IMR-90 (cell line): ENCODE results near the gene PPP1R13L. TPM values are rescaled to one million over a fixed set of nuclear protein-coding genes. Genes with fewer than 3 reads are reported as not detected.

Experiments
- ATAC-seq: fragments of 200-7000 bp; cut with Tn5 transposase; 2 replicates; pipeline ENCODE4 v1.9.1; 2020; ENCODE audit warnings: low read depth, mild to moderate bottlenecking, moderate library complexity
- BruUV-seq: library from RNA; stranded (reverse); fragments of 400-500 nt; replicated peaks from 2 replicates; lab custom pipeline; 2021; lab: Mats Ljungman, UMichigan
- CTCF ChIA-PET: fragments of 300-600 bp; formaldehyde crosslinking; extraction: SDS; loops from one replicate; lab custom pipeline; 2021; ENCODE audit warnings: antibody characterized with exemption; lab: Yijun Ruan, JAX
- POLR2A ChIA-PET: fragments of 300-600 bp; sonication (Branson Sonifier 250); formaldehyde crosslinking; loops from one replicate; lab custom pipeline; 2022; ENCODE audit warnings: antibody characterized with exemption; ENCODE audit not compliant: unreplicated experiment; lab: Charles Lee
- DNase-seq: peaks from one replicate; pipeline ENCODE4 v3.0.0; 2013
- H2AFZ ChIP-seq: replicated peaks from 2 replicates; pipeline ENCODE3; 2013; ENCODE audit warnings: low read length, mild to moderate bottlenecking; ENCODE audit not compliant: poor library complexity
- H2AK5ac ChIP-seq: 2 replicates; pipeline ENCODE4 v1.6.1; 2013; ENCODE audit warnings: low read depth, low read length, inconsistent platforms
- H2AK9ac ChIP-seq: replicated peaks from 2 replicates; pipeline ENCODE3; 2013; ENCODE audit warnings: mild to moderate bottlenecking, low read depth, low read length, moderate library complexity; ENCODE audit not compliant: poor library complexity
- H2BK120ac ChIP-seq: 2 replicates; pipeline ENCODE4 v1.6.1; 2013; ENCODE audit warnings: low read depth, low read length, inconsistent platforms
- H2BK15ac ChIP-seq: 3 replicates; pipeline ENCODE4 v1.6.1; 2013; ENCODE audit warnings: low read depth, low read length, inconsistent platforms
- H2BK20ac ChIP-seq: 2 replicates; pipeline ENCODE4 v1.6.1; 2013; ENCODE audit warnings: low read depth, mild to moderate bottlenecking, inconsistent platforms, low read length, moderate library complexity
- H2BK5ac ChIP-seq: 2 replicates; pipeline ENCODE4 v1.6.1; 2013; ENCODE audit warnings: mild to moderate bottlenecking, low read depth, low read length, inconsistent platforms; ENCODE audit not compliant: poor library complexity, severe bottlenecking
- H3K14ac ChIP-seq: replicated peaks from 2 replicates; pipeline ENCODE4 v1.6.1; 2013; ENCODE audit warnings: low read depth, low read length, inconsistent platforms
- H3K18ac ChIP-seq: 2 replicates; pipeline ENCODE4 v1.6.1; 2013; ENCODE audit warnings: low read depth, low read length, control low read depth
- H3K23ac ChIP-seq: 2 replicates; pipeline ENCODE4 v1.6.1; 2013; ENCODE audit warnings: low read depth, low read length, inconsistent platforms
- H3K27ac ChIP-seq: 2 replicates; pipeline ENCODE4 v1.5.1; 2013; ENCODE audit warnings: mild to moderate bottlenecking, control low read depth, low read length; ENCODE audit not compliant: insufficient read depth
- H3K27me3 ChIP-seq: 2 replicates; pipeline ENCODE4 v1.6.1; 2013; ENCODE audit warnings: low read length; ENCODE audit not compliant: control insufficient read depth, insufficient read depth
- H3K36me3 ChIP-seq: 2 replicates; pipeline ENCODE4 v1.6.1; 2013; ENCODE audit warnings: low read length, mixed read lengths; ENCODE audit not compliant: control insufficient read depth, insufficient read depth
- H3K4ac ChIP-seq: 2 replicates; pipeline ENCODE4 v1.6.1; 2013; ENCODE audit warnings: low read depth, low read length, inconsistent platforms
- H3K4me1 ChIP-seq: 2 replicates; pipeline ENCODE4 v1.6.1; 2013; ENCODE audit warnings: low read length, mixed read lengths; ENCODE audit not compliant: control insufficient read depth, insufficient read depth
- H3K4me2 ChIP-seq: 2 replicates; pipeline ENCODE4 v1.6.1; 2013; ENCODE audit warnings: low read depth, mild to moderate bottlenecking, control low read depth, low read length, moderate library complexity
- H3K4me3 ChIP-seq: 2 replicates; pipeline ENCODE4 v1.5.1; 2013; ENCODE audit warnings: low read depth, mild to moderate bottlenecking, control low read depth, low read length, moderate library complexity; ENCODE audit not compliant: insufficient read depth
- H3K56ac ChIP-seq: 2 replicates; pipeline ENCODE4 v1.6.1; 2013; ENCODE audit warnings: low read length, inconsistent platforms; ENCODE audit not compliant: insufficient read depth; ENCODE audit errors: extremely low read depth
- H3K79me1 ChIP-seq, 2 experiments: 2 replicates each; pipeline ENCODE4 v1.6.1; 2013; ENCODE audit warnings: low read length in 2 of 2, inconsistent platforms in 1 of 2, low read depth in 1 of 2
- H3K9ac ChIP-seq: 2 replicates; pipeline ENCODE4 v1.6.1; 2013; ENCODE audit warnings: low read depth, low read length, control low read depth
- H3K9me1 ChIP-seq: 2 replicates; pipeline ENCODE4 v1.6.1; 2013; ENCODE audit warnings: low read length, inconsistent platforms; ENCODE audit not compliant: insufficient read depth
- H3K9me3 ChIP-seq: 2 replicates; pipeline ENCODE4 v1.6.1; 2013; ENCODE audit warnings: low read length; ENCODE audit not compliant: control insufficient read depth, insufficient read depth
- H4K20me1 ChIP-seq: 2 replicates; pipeline ENCODE4 v1.6.1; 2013; ENCODE audit warnings: low read length, inconsistent platforms; ENCODE audit not compliant: insufficient read depth
- H4K5ac ChIP-seq: 2 replicates; pipeline ENCODE4 v1.6.1; 2013; ENCODE audit warnings: mild to moderate bottlenecking, low read depth, low read length, control low read depth
- H4K8ac ChIP-seq, 2 experiments: 2 replicates each; pipeline ENCODE4 v1.6.1; 2013; ENCODE audit warnings: low read depth in 2 of 2, low read length in 2 of 2, control low read depth in 1 of 2, inconsistent platforms in 1 of 2
- H4K91ac ChIP-seq: 2 replicates; pipeline ENCODE4 v1.6.1; 2013; ENCODE audit warnings: low read depth, low read length, inconsistent platforms; ENCODE audit not compliant: insufficient read depth
- BHLHE40 ChIP-seq: fragments of 150-350 bp; IDR thresholded peaks from 2 replicates; pipeline ENCODE4 v1.6.1; 2016; ENCODE audit warnings: mild to moderate bottlenecking, low read depth, low read length
- CEBPB ChIP-seq: IDR thresholded peaks from 2 replicates; pipeline ENCODE4 v1.6.1; 2012; ENCODE audit warnings: low read depth, low read length, improper control_type of control experiment
- CHD1 ChIP-seq: IDR thresholded peaks from 2 replicates; pipeline ENCODE4 v1.6.1; 2012; ENCODE audit warnings: low read depth, low read length, improper control_type of control experiment
- CTCF ChIP-seq: conservative IDR thresholded peaks from 2 replicates; pipeline ENCODE4 v1.5.1; 2012; ENCODE audit warnings: mild to moderate bottlenecking, low read depth, low read length, improper control_type of control experiment
- FOS ChIP-seq: fragments of 150-350 bp; IDR thresholded peaks from 2 replicates; pipeline ENCODE4 v1.6.1; 2016; ENCODE audit warnings: low read depth, low read length
- MAFK ChIP-seq: IDR thresholded peaks from 2 replicates; pipeline ENCODE4 v1.6.1; 2012; ENCODE audit warnings: low read depth, low read length, improper control_type of control experiment
- MAZ ChIP-seq: IDR thresholded peaks from 2 replicates; pipeline ENCODE4 v1.6.1; 2012; ENCODE audit warnings: low read depth, mild to moderate bottlenecking, low read length, improper control_type of control experiment, moderate library complexity, borderline replicate concordance
- MXI1 ChIP-seq: IDR thresholded peaks from 2 replicates; pipeline ENCODE4 v1.6.1; 2012; ENCODE audit warnings: low read depth, mild to moderate bottlenecking, low read length, moderate library complexity, borderline replicate concordance
- NFE2L2 ChIP-seq: fragments of 150-350 bp; IDR thresholded peaks from 2 replicates; pipeline ENCODE4 v1.6.1; 2016; ENCODE audit warnings: low read depth, mild to moderate bottlenecking, low read length
- POLR2A ChIP-seq: IDR thresholded peaks from 2 replicates; pipeline ENCODE4 v1.6.1; 2012; ENCODE audit warnings: mild to moderate bottlenecking, low read depth, low read length
- RAD21 ChIP-seq: IDR thresholded peaks from 2 replicates; pipeline ENCODE4 v1.6.1; 2012; ENCODE audit warnings: low read length, improper control_type of control experiment
- RCOR1 ChIP-seq: IDR thresholded peaks from 2 replicates; pipeline ENCODE4 v1.6.1; 2012; ENCODE audit warnings: mild to moderate bottlenecking, low read length, improper control_type of control experiment; ENCODE audit not compliant: insufficient replicate concordance
- RFX5 ChIP-seq: IDR thresholded peaks from 2 replicates; pipeline ENCODE4 v1.8.0; 2012; ENCODE audit warnings: low read depth, mild to moderate bottlenecking, low read length, moderate library complexity
- SMC3 ChIP-seq: fragments of 150-350 bp; IDR thresholded peaks from 2 replicates; pipeline ENCODE4 v1.6.1; 2016; ENCODE audit warnings: low read depth, mild to moderate bottlenecking, antibody characterized with exemption, low read length, moderate library complexity
- USF2 ChIP-seq: fragments of 150-350 bp; IDR thresholded peaks from 2 replicates; pipeline ENCODE4 v1.6.1; 2017; ENCODE audit warnings: mild to moderate bottlenecking, antibody characterized with exemption, low read length, low read depth
- WGBS, 2 experiments: methylation state at CpG; one replicate each; pipeline versions ENCODE4 v1.1.5 to v1.1.7; 2013; ENCODE audit warnings: missing lambda C conversion rate in 2 of 2; ENCODE audit not compliant: insufficient read length in 1 of 2; ENCODE audit errors: extremely low coverage in 2 of 2; 5-methylcytosine and 5-hydroxymethylcytosine counted together
- dilution Hi-C: fragments of 300-500 bp; cut with HindIII; formaldehyde crosslinking; loops from one replicate; pipeline ENCODE4 v1.14.3; 2018; ENCODE audit warnings: low sequenced_read_pairs; ENCODE audit not compliant: unreplicated experiment
- in situ Hi-C: fragments of 300-500 bp; cut with MboI; formaldehyde crosslinking; loops from 3 replicates; pipeline ENCODE4 v1.14.3; 2019; ENCODE audit warnings: low sequenced_read_pairs, inconsistent platforms, mixed read lengths
- intact Hi-C: fragments of 100-400 bp; cut with micrococcal nuclease; formaldehyde crosslinking; loops from 2 replicates; pipeline ENCODE4 v1.10.0; 2022
- polyA plus RNA-seq, 3 experiments: library from polyadenylated mRNA; depleted of rRNA; stranded (reverse); fragments of >200 nt; gene quantifications; 2 replicates each; pipeline ENCODE4 v1.2.3, GENCODE V29; 2012; ENCODE audit warnings: low replicate concordance in 1 of 3
- total RNA-seq: library from RNA; depleted of rRNA; stranded (reverse); fragments of >200 nt; gene quantifications from 2 replicates; pipeline ENCODE4 v1.2.3, GENCODE V29; 2012

PPP1R13L gene
- total and polyA plus RNA-seq, 2 of the 4 experiments (the other 2 are of a cell fraction), result 3.0 to 13.3 TPM

- H2BK15ac ChIP-seq, result peak overlapping the region; percentile 66; the same call in 1 of the 3 replicates
- intact Hi-C loops, result loop anchor here (1.0 kb wide), 1 partner anchor 35 kb away; no protein-coding TSS in a partner anchor
- POLR2A ChIA-PET, result no interaction called here
- H3K9me1 ChIP-seq, result no peaks in the 10 kb centered on the region
- dilution Hi-C loops, result no loop called here
- no peak overlapping the region for H3K18ac ChIP-seq
- H3K27ac ChIP-seq, result peak overlapping the region; percentile 27; the same call in 1 of the 2 replicates
- peak overlapping the region; percentile 14; the same call in 1 of the 2 replicates for H2BK20ac ChIP-seq
- H3K27me3 ChIP-seq, result no peaks in the 10 kb centered on the region
- H2AFZ ChIP-seq, result peak overlapping the region; percentile 87
- peak; percentile 59 for DNase-seq
- peak overlapping the region; percentile 97 for H3K4me2 ChIP-seq
- peak overlapping the region; percentile 24 for H3K14ac ChIP-seq
- peak overlapping the region; percentile 26 to 54; a peak in 3 of 4 replicates for H4K8ac ChIP-seq
- no peak for ATAC-seq
- H2BK120ac ChIP-seq, result peak overlapping the region; percentile 20; the same call in 1 of the 2 replicates
- H3K4me1 ChIP-seq, result peaks cover 17% of the 10 kb centered on the region
- H3K9ac ChIP-seq, result peak overlapping the region; percentile 31
- H3K4me3 ChIP-seq, result peak overlapping the region; percentile 47; the same call in 1 of the 2 replicates
- BruUV-seq, result no TSS peak
- 8% methylated on average over 7 of the region's 15 CpGs; no CpG with 5 or more reads in 1 of the 2 experiments for WGBS, 2 experiments
- peak overlapping the region; percentile 15 for H2BK5ac ChIP-seq
- no peaks in the 10 kb centered on the region for H4K20me1 ChIP-seq
- H3K36me3 ChIP-seq, result no peaks in the 10 kb centered on the region
- H4K91ac ChIP-seq, result no peak overlapping the region; the same call in 1 of the 2 replicates
- H3K4ac ChIP-seq, result peak overlapping the region; percentile 67
- peak overlapping the region; percentile 9; the same call in 1 of the 2 replicates for H3K23ac ChIP-seq
- peak overlapping the region; percentile 37 for H2AK5ac ChIP-seq
- H3K56ac ChIP-seq, result no peak overlapping the region
- no peaks in the 10 kb centered on the region for H3K9me3 ChIP-seq
- in situ Hi-C loops, result loop anchor here (5.0 kb wide), 1 partner anchor 34 kb away; no protein-coding TSS in a partner anchor
- H4K5ac ChIP-seq, result no peak overlapping the region
- peak overlapping the region; percentile 52 for H2AK9ac ChIP-seq
- CTCF ChIA-PET, result interaction anchor here (1.2 kb wide), 1 partner anchor 36 kb away, joined by 4 read pairs; no protein-coding TSS in a partner anchor
- peaks cover 0 to 21% of the 10 kb centered on the region in 2 experiments; a peak in 2 of 4 replicates for H3K79me1 ChIP-seq
- TF ChIP-seq BHLHE40 (no peak), NFE2L2 (peak; percentile 24; the same call in 1 of the 2 replicates), CEBPB (peak; percentile 58), MAFK (no peak), RCOR1 (no peak), RFX5 (no peak), RAD21 (no peak), CTCF (no peak), MAZ (no peak), SMC3 (no peak), FOS (no peak), CHD1 (no peak), USF2 (no peak), POLR2A (peak; percentile 64), MXI1 (no peak)
Observed at GRCh38 chr19:45442778-45443461, 38.1 kb upstream of the PPP1R13L start.
